HG03521 (cell line): Measurements from ENCODE around the gene C5orf52.
"Not testable (repeated sequence)": the region's sequence is repeated elsewhere in the genome, so short reads cannot be mapped to it uniquely, and the experiment has no call there.

ENCODE experiments used
- ATAC-seq: cut with Tn5 transposase; IDR thresholded peaks from one replicate; pipeline ENCODE4 v1.9.1; 2021; ENCODE audit warnings: mild to moderate bottlenecking, moderate library complexity; ENCODE audit not compliant: unreplicated experiment

C5orf52 gene

GRCh38 chr5:157719245-157719644 is 47.9 kb downstream of the C5orf52 start:
- no peak for ATAC-seq

- ATAC-seq = no peak
Observed at GRCh38 chr5:157721159-157721558, 49.8 kb downstream of the C5orf52 start.

GRCh38 chr5:157722895-157723294 is 51.6 kb downstream of the C5orf52 start:
- not testable (repeated sequence) for ATAC-seq

GRCh38 chr5:157726607-157727006 is 55.3 kb downstream of the C5orf52 start:
- ATAC-seq = not testable (repeated sequence)

- not testable (repeated sequence) for ATAC-seq
Observed at GRCh38 chr5:157727858-157728257, 56.5 kb downstream of the C5orf52 start.
